Neural cell (in vitro differentiated cells): Measurements from ENCODE around the gene FAM9C. TPM values are rescaled to one million over a fixed set of nuclear protein-coding genes. Genes with fewer than 3 reads are reported as not detected.

Source experiments
- H2AFZ ChIP-seq: fragments of 200-600, 300-800 bp; sonication (generic), shearing (Covaris generic); 2 replicates; pipeline ENCODE4 v1.6.0; 2014; ENCODE audit warnings: low read depth, mild to moderate bottlenecking, antibody characterized with exemption, low read length, moderate library complexity
- H3F3A ChIP-seq: fragments of 200-600 bp; shearing (Covaris generic); 2 replicates; pipeline ENCODE4 v1.6.1; 2016; ENCODE audit warnings: mild to moderate bottlenecking, moderate library complexity, mixed read lengths, antibody characterized with exemption, low read length; ENCODE audit not compliant: insufficient read depth, poor library complexity, severe bottlenecking
- H3K27ac ChIP-seq: fragments of 200-600, 300-800 bp; sonication (generic), shearing (Covaris generic); 2 replicates; pipeline ENCODE4 v1.5.1; 2014; ENCODE audit warnings: mild to moderate bottlenecking, low read length, moderate library complexity
- H3K27me3 ChIP-seq: fragments of 300-800, 200-600 bp; sonication (generic), shearing (Covaris generic); 2 replicates; pipeline ENCODE4 v1.6.0; 2014; ENCODE audit warnings: mild to moderate bottlenecking, low read depth, low read length, moderate library complexity; ENCODE audit not compliant: insufficient read depth
- H3K36me3 ChIP-seq: fragments of 300-800, 200-600 bp; sonication (generic), shearing (Covaris generic); 2 replicates; pipeline ENCODE4 v1.5.1; 2014; ENCODE audit warnings: mild to moderate bottlenecking, antibody characterized with exemption, low read length, moderate library complexity; ENCODE audit not compliant: insufficient read depth
- H3K4me2 ChIP-seq: fragments of 300-800, 200-600 bp; sonication (generic), shearing (Covaris generic); 2 replicates; pipeline ENCODE4 v1.6.0; 2014; ENCODE audit warnings: mild to moderate bottlenecking, low read length
- H3K4me3 ChIP-seq: fragments of 300-800, 200-600 bp; sonication (generic), shearing (Covaris generic); 2 replicates; pipeline ENCODE4 v1.5.1; 2014; ENCODE audit warnings: mild to moderate bottlenecking, low read length, moderate library complexity
- H3K79me2 ChIP-seq: fragments of 200-600 bp; shearing (Covaris generic); replicated peaks from 2 replicates; pipeline ENCODE4 v1.6.0; 2014; ENCODE audit warnings: mild to moderate bottlenecking, low read length, moderate library complexity; ENCODE audit not compliant: insufficient read depth
- H3K9ac ChIP-seq: fragments of 300-800, 200-600 bp; sonication (generic), shearing (Covaris generic); 2 replicates; pipeline ENCODE4 v1.6.1; 2016; ENCODE audit warnings: mild to moderate bottlenecking, low read length, mixed read lengths
- H3K9me2 ChIP-seq: fragments of 200-600 bp; shearing (Covaris generic); 2 replicates; pipeline ENCODE4 v1.6.1; 2016; ENCODE audit warnings: mild to moderate bottlenecking, low read length, mixed read lengths; ENCODE audit not compliant: insufficient read depth
- H3K9me3 ChIP-seq: fragments of 200-600, 300-800 bp; sonication (generic), shearing (Covaris generic); 2 replicates; pipeline ENCODE4 v1.6.1; 2016; ENCODE audit warnings: mild to moderate bottlenecking, mixed run types, low read length, moderate library complexity, mixed read lengths
- H4K20me1 ChIP-seq: fragments of 200-600 bp; shearing (Covaris generic); 2 replicates; pipeline ENCODE4 v1.6.1; 2016; ENCODE audit warnings: mild to moderate bottlenecking, mixed run types; ENCODE audit not compliant: insufficient read depth
- CTCF ChIP-seq: fragments of 450-650 bp; IDR thresholded peaks from 2 replicates; pipeline ENCODE4 v1.5.1; 2014; ENCODE audit warnings: antibody characterized with exemption, mild to moderate bottlenecking, moderate library complexity; ENCODE audit not compliant: poor library complexity, severe bottlenecking
- EP300 ChIP-seq: fragments of 450-650 bp; conservative IDR thresholded peaks from 2 replicates; pipeline ENCODE4 v1.6.1; 2014; ENCODE audit warnings: antibody characterized with exemption, mild to moderate bottlenecking, moderate library complexity; ENCODE audit not compliant: poor library complexity, severe bottlenecking
- EZH2 ChIP-seq: fragments of 200-600, 300-800 bp; shearing (Covaris generic), sonication (generic); IDR thresholded peaks from 2 replicates; pipeline ENCODE4 v1.6.1; 2014; ENCODE audit warnings: antibody characterized with exemption, low read length, borderline replicate concordance, mild to moderate bottlenecking; ENCODE audit not compliant: insufficient read depth, poor library complexity, severe bottlenecking
- MXI1 ChIP-seq: fragments of 450-650 bp; conservative IDR thresholded peaks from 2 replicates; pipeline ENCODE4 v1.6.1; 2014; ENCODE audit warnings: antibody characterized with exemption, mild to moderate bottlenecking; ENCODE audit not compliant: poor library complexity, severe bottlenecking
- POLR2AphosphoS5 ChIP-seq: IDR thresholded peaks from 2 replicates; pipeline ENCODE4 v1.6.1; 2012
- RAD21 ChIP-seq: fragments of 450-650 bp; conservative IDR thresholded peaks from 2 replicates; pipeline ENCODE4 v1.6.1; 2014; ENCODE audit warnings: antibody characterized with exemption, mild to moderate bottlenecking, moderate library complexity
- SMC3 ChIP-seq: fragments of 450-650 bp; conservative IDR thresholded peaks from 2 replicates; pipeline ENCODE4 v1.6.1; 2014; ENCODE audit warnings: antibody characterized with exemption, mild to moderate bottlenecking, moderate library complexity; ENCODE audit not compliant: poor library complexity
- TAF1 ChIP-seq: IDR thresholded peaks from 2 replicates; pipeline ENCODE4 v1.6.1; 2012; ENCODE audit warnings: low read depth
- polyA plus RNA-seq: library from polyadenylated mRNA; depleted of rRNA; stranded (reverse); fragments of >200 nt; gene quantifications from 2 replicates; pipeline ENCODE4 v1.2.3, GENCODE V29; 2014
- TF ChIP-seq, protein P1 (sequence below): IDR thresholded peaks from 2 replicates; pipeline ENCODE4 v1.6.1; 2012; ENCODE audit warnings: borderline replicate concordance

Gene FAM9C
- polyA plus RNA-seq, 1 donor from 2014 or later = not detected

DNA sequence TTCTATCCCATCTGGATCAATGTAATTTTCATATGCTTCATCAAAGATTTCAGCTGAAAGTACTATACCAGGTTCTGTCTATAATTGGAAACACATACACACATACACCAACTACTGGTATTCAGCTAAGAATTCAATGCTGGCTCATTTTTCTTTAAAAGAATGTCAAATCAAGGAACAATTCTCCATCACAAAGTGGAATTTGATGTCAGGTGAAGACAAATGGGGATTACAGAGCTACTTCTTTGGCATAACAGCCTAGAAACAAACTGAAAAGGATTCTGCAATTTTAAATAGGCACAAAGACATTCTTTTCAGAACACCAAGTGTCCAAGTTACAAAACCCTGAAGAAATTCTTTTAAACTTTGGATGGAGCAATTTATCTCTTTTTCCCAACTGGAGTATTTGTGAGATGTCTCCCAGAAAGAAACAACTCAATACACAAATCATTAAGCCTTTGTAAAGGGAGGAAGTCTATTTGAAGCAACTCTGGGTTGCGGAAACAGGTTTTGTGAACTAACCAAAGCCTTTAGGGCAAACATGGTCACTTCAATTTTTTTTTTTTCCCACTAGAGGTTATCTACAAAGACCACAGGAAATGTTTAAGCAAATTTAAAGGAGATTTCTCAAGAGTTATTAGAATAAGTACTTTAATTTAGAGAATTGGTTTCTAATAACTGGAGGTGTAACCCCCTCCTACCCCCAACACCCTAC, 1.9 kb upstream of the FAM9C start:
- TF ChIP-seq CTCF = no peak
- TF ChIP-seq SMC3 = no peak
- no peak for TF ChIP-seq POLR2AphosphoS5
- no peak for TF ChIP-seq EP300
- TF ChIP-seq EZH2 = no peak
- TF ChIP-seq TAF1 = no peak
- TF ChIP-seq, protein P1, sequence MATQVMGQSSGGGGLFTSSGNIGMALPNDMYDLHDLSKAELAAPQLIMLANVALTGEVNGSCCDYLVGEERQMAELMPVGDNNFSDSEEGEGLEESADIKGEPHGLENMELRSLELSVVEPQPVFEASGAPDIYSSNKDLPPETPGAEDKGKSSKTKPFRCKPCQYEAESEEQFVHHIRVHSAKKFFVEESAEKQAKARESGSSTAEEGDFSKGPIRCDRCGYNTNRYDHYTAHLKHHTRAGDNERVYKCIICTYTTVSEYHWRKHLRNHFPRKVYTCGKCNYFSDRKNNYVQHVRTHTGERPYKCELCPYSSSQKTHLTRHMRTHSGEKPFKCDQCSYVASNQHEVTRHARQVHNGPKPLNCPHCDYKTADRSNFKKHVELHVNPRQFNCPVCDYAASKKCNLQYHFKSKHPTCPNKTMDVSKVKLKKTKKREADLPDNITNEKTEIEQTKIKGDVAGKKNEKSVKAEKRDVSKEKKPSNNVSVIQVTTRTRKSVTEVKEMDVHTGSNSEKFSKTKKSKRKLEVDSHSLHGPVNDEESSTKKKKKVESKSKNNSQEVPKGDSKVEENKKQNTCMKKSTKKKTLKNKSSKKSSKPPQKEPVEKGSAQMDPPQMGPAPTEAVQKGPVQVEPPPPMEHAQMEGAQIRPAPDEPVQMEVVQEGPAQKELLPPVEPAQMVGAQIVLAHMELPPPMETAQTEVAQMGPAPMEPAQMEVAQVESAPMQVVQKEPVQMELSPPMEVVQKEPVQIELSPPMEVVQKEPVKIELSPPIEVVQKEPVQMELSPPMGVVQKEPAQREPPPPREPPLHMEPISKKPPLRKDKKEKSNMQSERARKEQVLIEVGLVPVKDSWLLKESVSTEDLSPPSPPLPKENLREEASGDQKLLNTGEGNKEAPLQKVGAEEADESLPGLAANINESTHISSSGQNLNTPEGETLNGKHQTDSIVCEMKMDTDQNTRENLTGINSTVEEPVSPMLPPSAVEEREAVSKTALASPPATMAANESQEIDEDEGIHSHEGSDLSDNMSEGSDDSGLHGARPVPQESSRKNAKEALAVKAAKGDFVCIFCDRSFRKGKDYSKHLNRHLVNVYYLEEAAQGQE = no peak
- TF ChIP-seq MXI1 = no peak
- TF ChIP-seq RAD21 = no peak
- Histone ChIP-seq H3K36me3 (no peaks in the 10 kb centered on the region), H2AFZ (no peak overlapping the region)

DNA sequence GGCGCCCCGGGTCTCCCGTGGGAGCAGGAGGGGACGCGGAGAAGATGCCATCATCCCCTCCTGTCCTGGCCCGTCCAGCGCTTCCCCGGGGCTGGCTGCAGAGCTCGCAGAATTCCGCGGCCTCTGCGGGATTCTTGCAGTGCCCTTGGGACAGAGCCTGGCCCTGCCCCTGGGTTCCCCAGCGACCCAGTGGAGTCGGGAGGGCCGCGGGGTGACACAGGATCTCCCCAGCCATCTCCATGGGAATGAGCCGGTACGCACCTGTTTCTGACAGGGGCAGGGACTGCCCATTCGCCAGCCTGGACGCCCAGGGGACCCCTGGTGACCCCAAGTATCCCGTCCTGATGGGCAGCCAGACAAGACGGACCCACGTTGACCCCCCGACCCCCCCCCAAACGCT, 482 bp downstream of the FAM9C start:
- Histone ChIP-seq H3K27me3 (no peaks in the 10 kb centered on the region), H3F3A (no peaks in the 10 kb centered on the region)
- no peak for TF ChIP-seq EP300
- no peak for TF ChIP-seq CTCF
- TF ChIP-seq TAF1 = no peak
- TF ChIP-seq POLR2AphosphoS5 = no peak
- no peak for TF ChIP-seq MXI1
- TF ChIP-seq EZH2 = no peak
- TF ChIP-seq SMC3 = no peak

More for the DNA sequence above, 1.9 kb upstream of the FAM9C start:
- no peaks in the 10 kb centered on the region for H3K27me3 ChIP-seq
- no peak overlapping the region for H3K4me2 ChIP-seq
- H3K79me2 ChIP-seq = no peaks in the 10 kb centered on the region
- no peak overlapping the region for H3K27ac ChIP-seq
- H4K20me1 ChIP-seq = no peaks in the 10 kb centered on the region
- no peak overlapping the region for H3K4me3 ChIP-seq
- H3K9ac ChIP-seq = no peak overlapping the region
- H3F3A ChIP-seq = no peaks in the 10 kb centered on the region
- no peaks in the 10 kb centered on the region for H3K9me3 ChIP-seq
- no peaks in the 10 kb centered on the region for H3K9me2 ChIP-seq

More for the DNA sequence above, 482 bp downstream of the FAM9C start:
- Histone ChIP-seq H3K9me3 (no peaks in the 10 kb centered on the region), H3K9me2 (no peaks in the 10 kb centered on the region), H3K27ac (no peak overlapping the region), H3K4me3 (no peak overlapping the region), H4K20me1 (no peaks in the 10 kb centered on the region), H3K9ac (no peak overlapping the region), H3K36me3 (no peaks in the 10 kb centered on the region), H3K79me2 (no peaks in the 10 kb centered on the region), H2AFZ (no peak overlapping the region), H3K4me2 (no peak overlapping the region)
